ENCODE measurements around the gene COL18A1.
"Not testable (repeated sequence)": the region's sequence is repeated elsewhere in the genome, so short reads cannot be mapped to it uniquely, and the experiment has no call there.

COL18A1 gene

DNA sequence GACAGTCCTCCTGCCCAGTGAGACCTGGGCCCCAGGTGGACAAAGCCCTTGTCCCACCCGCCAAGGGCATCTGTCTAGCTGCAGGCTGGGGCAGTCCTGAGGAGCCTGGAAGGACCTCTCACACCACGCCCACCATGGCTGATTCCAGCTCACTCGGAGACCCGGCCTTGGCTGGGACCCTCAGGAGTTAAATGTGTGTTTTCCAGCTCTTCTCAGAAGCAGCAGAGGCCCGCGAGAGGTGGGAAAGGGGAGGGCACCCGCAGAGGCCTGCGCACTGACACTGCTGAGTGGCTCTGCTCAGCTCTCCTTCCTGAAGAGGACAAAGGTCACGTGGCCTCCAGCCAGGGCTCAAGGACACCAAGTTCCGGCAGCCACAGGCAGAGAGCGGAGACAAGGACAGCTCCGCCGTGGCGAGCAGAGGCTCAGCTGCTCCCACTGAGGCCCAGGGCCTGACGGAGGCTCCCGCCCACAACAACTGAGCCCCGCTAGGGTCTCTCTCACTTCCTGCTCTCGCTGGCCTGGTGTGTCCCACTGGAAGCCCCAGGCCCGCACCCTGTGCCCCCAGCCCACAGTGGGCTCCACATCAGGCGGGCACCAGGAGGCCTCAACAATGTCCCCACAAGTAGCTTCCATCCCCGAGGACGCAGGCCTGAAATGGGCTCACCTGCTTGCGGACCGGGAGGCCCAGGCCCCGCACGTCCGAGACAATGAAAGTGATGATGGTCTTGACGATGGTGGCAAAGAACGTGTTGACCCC, 120.4 kb downstream of the COL18A1 start:
- DNase-seq, result no peak

DNA sequence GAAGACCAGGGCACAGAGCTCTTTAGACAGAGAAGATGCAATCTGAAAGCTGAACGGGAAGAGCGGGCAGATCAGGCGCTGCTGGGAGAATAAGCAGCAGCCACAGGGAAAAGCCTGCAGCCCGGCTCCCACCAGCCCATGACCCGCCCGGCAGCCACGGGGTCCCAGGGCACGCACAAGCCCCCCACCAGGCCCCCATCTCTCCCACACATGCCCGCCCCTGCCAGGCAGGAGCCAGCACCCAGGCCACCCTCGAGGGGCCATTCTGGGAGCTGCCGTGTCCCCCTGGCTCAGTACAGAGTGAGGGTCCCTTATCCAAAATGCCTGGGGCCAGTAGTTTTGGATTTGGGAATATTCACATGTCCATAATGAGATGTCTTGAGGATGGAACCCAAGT, 120.9 kb downstream of the COL18A1 start:
- no peak for DNase-seq

GRCh38 chr21:45527151-45527999, 122.4 kb downstream of the COL18A1 start:
- DNase-seq, result not testable (repeated sequence)

DNA sequence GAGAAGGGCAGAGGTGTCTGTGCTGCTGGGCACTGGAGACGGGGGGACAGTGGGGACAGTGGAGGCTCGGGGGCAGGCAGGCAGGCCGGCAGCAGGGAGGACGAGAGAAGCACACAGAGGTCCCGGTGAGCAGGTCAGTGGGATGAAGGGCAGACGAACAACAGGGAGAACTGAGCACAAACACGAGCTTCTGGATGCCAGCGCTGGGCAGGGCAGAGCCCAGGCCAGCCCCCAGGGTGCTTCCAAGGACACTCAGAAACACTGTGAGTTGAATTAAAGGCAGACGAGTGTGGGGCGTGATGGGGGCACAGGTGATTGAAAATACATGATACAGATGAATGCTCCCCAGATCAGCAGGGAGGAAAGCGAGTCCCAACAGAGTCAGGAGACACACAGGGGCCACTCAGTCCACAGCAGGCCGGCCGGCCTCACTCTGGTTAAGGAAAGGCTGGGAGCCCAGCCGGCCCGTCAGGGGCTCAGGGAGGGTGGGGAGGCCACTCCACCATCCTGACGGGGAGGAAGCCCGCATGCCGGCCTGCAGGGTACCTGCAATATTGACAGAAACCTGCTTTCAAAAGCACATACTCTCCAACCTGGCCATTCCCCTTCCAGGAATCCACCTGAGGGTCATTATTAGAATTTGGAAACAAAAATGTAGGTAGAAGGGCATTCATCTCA, 123.2 kb downstream of the COL18A1 start:
- no peak for DNase-seq

GRCh38 chr21:45528981-45529784, 124.2 kb downstream of the COL18A1 start:
- no peak for DNase-seq

DNA sequence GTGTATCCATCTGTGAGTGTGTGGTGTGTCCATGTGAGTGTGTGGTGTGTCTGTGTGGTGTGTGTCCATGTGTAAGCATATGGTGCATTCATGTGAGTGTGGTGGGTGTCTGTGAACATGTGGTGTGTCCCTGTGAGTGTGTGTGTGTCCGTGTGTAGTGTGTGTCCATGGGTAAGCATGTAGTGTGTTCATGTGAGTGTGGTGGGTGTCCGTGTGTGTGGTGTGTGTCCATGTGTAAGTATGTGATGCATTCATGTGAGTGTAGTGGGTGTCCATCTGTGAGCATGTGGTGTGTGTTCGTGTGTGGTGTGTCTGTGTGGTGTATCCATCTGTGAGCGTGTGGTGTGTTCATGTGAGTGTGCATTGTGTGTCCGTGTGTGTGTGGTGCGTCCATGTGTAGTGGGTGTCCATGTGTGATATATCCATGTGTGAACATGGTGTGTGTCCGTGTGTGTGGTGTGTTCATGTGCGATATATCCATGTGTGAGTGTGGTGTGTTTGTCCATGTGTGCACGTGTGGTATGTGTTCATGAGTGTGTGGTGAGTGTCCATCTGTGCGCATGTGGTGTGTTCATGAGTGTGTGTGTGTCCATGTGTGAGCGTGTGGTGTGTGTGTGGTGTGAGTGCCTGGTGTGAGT, 124.9 kb downstream of the COL18A1 start:
- no peak for DNase-seq

DNA sequence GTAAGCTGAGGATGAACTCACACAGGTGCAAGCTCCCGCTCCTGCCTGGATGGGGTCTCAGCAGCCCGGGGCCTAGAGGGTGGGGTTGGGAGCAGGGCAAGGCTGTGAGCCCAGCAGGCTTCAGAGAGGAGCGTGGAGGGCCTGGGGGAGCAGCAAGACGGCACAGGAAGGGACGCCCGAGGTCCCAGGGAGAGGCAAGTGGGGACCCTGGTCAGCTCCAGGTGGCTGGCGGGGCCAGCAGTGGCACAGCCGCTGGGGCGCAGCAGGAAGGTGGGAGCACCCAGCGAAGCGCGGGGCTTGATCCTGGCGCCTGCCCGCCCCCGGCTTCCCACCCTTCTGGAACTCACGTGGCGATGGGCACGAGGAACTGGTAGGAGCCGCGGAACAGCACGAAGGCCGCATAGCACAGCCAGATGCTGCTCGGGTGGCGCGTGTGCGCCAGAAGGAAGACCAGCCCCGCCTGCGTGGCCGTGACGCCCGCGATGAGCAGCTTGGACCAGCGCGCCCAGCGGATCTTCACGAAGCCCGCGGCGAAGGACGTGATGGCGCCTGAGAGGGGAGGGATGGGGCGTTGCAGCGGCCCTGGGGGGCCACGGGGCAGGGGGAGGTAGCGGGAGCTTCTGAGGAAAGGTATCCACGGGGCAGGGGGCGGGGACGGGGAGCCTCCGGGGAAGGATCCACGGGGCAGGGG, 125.6 kb downstream of the COL18A1 start:
- DNase-seq, result no peak

DNA sequence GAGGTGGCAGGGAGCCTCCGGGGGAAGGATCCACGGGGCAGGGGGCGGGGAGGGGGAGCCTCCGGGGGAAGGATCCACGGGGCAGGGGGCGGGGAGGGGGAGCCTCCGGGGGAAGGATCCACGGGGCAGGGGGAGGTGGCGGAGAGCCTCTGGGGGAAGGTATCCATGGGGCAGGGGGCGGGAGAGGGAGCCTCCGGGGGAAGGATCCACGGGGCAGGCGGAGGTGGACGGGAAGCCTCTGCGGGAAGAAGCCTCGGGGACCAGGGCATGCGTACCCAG, 126.1 kb downstream of the COL18A1 start:
- not testable (repeated sequence) for DNase-seq

GRCh38 chr21:45531393-45532215, 126.6 kb downstream of the COL18A1 start:
- no peak for DNase-seq

GRCh38 chr21:45532826-45533360, 127.9 kb downstream of the COL18A1 start:
- DNase-seq, result no peak

GRCh38 chr21:45533361-45533845, 128.4 kb downstream of the COL18A1 start:
- no peak for DNase-seq

DNA sequence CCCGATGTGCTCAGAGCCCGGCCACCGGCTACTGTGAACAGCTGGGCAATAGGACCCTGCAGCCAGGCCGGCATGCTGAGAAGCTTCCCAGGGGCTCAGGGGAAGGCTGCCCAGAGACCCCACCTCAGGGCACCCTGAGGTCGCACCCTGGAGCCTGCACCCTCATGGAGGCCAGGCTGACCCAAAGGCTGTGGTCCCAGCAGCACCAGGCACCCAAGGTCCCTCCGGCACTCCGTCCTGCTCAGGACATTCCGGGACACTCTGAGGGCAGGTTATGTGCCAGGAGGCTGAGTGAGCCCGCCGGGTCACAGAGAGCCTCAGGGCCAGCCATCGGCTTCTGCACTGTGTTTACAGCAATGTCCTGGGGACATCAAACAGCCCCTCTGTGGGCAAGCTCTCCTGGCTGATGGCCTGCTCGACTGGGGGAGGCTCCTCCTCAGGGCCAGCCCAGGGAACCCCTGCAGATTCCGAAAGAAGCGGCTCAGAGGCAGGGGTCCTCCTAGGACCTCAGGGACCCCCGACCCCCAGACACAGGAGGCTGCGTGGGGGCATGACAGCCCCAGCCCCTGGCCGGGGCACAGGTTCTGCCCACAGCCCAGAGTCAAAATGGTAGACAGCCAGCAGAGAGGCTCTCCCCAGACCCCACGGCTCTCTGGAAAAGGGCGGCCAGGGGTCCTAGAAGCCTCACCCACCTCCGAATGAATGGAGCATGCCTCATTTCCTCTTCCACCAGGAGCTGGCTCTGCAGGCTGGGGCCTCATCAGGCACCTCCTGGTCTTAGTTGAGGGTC, 129.1 kb downstream of the COL18A1 start:
- DNase-seq, result no peak

DNA sequence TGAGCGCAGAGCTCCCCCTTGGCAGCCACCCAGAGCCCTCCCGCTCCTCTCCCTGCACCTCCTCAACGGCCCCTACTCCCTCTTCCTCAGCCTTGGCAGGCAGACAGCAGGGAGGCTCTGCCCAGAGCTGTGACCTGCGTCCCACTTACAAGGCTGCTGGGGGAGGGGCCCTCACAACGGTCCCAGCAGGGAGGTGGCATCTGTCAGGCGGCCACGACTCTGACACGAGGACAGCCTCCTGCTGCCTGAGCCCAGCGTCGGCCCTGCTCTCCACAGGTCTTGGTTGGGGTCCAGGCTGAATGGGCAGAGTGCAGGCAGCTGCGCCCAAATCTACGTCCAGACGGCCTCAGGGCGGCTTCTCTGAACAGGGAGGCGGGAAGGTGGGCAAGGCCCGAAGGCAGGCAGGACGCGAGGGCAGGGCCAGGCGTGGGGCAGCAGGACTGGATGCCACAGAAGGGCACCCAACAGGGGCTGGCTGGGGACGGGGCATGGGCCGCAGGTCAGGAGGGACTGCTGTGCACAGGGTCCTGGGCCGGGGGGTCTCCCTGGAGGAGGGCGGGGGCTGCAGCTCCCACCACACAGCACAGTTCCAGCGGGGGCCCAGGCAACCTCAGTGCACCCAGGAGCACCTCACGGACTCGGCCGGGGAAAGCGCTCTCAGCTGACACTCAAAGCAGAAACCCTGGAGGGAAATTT, 129.8 kb downstream of the COL18A1 start:
- peak; percentile 77 for DNase-seq

DNA sequence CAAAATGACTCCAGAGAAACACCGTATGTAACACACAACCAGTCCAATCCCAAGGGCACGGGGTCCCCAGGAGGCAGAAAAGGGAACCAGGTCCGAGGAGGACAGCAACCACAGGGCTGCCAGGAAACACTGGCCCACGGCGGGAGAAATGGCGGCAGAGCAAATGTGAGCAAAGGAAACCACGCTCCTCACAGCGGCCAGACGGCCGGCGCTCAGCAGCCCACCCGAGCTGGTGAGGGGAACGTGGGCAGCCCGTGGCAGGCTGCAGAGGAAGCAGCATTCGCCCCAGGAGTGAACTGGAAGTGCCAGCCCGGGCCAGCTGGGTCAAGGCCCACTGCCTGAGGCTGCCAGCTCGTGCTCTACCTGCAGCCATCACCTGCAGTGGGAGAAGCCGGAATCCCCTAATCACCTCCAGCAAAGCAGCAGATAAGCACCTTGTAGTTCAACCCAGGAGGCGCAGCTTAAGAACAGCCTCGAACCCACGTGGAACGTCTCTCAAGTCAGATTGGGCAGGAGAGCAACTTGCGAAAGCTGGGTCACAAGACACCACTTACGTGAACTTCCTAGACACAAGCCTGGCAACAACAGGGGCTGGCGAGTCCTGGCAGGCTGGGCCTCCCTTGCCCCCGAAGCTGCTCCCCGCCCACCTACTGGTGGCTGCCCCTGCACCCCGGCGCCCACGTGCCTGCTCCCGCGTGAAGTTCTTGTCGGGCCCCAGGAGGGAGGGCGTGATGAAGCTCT, 130.5 kb downstream of the COL18A1 start:
- DNase-seq, result no peak

DNA sequence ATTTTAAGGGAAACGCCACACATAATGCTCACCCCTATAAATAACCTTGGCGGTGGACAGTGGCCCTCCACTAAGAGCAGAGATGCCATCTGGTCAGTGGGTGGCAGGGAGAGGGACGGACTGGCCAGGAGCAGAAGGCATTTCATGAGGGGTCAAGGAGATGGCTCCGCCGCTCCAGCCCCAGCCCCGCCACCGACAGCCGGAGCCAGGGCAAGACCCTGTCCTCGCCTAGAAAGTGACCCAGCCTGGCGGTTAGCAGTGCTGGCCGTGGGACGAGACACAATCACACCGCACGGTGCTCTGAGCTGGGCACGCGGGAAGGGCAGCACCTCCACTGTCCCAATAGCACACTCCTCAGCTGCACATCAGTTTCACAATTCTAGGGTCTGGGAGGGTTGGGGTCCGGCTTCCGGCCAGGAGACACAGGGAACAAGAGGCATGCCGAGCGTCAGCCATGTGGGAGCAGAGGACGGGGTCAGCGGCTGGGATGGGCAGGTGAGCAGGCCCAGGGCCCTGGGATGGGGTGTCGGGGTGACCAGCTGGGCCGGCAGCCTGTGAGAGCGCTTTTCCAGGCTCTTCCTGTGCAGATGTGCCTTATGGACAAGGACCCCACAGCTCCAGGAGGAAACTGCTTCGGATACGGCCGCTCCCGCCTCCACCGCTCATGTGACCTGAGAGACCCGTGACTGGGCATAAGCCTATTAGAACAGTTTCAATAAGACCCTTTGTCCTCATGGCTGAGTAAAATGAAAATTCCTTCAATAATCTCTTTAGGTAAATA, 131.5 kb downstream of the COL18A1 start:
- DNase-seq, result no peak

DNA sequence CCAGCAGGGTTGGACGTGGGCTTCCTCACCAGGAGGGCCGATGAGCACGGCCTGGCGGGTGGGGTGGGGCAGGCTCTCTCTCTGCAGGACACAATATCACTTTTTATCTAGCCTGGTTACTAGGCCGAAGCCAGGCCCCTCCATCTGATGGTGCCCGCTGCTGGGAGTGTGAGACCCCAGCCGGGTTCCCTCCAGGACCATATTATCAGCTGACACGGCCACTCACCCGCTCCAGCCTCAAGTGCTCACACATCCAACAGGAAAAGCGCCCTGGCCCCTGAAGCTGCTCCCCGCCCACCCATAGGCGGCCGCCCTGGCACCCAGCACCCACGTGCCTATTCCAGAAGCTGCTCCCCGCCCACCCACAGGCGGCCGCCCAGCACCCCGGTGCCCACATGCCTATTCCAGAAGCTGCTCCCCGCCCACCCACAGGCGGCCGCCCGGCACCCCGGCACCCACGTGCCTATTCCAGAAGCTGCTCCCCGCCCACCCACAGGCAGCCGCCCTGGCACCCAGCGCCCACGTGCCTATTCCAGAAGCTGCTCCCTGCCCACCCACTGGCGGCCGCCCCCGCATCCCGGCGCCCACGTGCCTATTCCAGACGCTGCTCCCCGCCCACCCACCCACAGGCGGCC, 132.3 kb downstream of the COL18A1 start:
- no peak for DNase-seq

DNA sequence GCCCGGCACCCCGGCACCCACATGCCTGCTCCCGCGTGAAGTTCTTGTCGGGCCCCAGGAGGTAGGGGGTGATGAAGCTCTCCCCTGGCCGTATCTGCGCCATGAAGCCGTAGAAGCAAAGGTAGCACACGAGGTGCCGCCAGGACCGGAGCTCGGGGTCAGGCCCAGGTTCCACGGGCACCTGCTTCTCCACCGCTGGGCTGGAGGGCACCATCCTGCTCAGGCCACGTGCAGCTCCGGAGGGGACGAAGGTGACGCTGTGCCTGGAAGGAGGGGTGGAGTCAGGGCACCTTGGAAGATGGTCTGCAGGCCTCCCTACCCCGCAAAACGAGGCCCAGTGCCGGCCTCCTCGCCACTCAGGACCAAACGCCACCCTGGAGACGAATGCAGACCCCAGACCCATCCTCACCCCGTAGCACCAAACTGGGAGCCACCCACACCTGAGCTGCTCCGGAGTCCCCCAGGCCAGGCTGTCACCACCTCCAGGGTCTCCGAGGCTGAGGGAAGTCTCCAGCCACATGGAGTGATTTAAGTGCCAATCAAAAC, 132.9 kb downstream of the COL18A1 start:
- no peak for DNase-seq

Data from DMS79 (cell line).